GM10248 (cell line): ENCODE measurements around the gene MPST.

Experiments used
- CTCF ChIA-PET: fragments of 300-600 bp; sonication (Branson Sonifier 250); formaldehyde crosslinking; extraction: SDS; loops from one replicate; lab custom pipeline; 2021; ENCODE audit warnings: antibody characterized with exemption; lab: Yijun Ruan, JAX
- POLR2A ChIA-PET: fragments of 350-650 bp; sonication (Branson Sonifier 250); formaldehyde crosslinking; extraction: SDS; loops from one replicate; lab custom pipeline; 2020; ENCODE audit warnings: antibody characterized with exemption; lab: Yijun Ruan, JAX
- DNase-seq: peaks from one replicate; pipeline ENCODE4 v3.0.0; 2012; ENCODE audit errors: extremely low spot score
- TF ChIP-seq, protein P1 (sequence below): IDR thresholded peaks from 2 replicates; pipeline ENCODE4 v1.5.1; 2012; ENCODE audit warnings: mild to moderate bottlenecking, low read depth; ENCODE audit errors: extremely low read depth, missing control alignments, control extremely low read depth

MPST gene

GRCh38 chr22:37028692-37029674, 9.4 kb downstream of the MPST start:
- DNase-seq = no peak
- POLR2A ChIA-PET = no interaction called here
- CTCF ChIA-PET = interaction anchor here (1.0 to 4.7 kb wide), 8 partner anchors 8 to 173 kb away, joined by 3 to 37 read pairs (median 4); partner anchors contain the start of genes MPST and TST
- TF ChIP-seq, protein P1, sequence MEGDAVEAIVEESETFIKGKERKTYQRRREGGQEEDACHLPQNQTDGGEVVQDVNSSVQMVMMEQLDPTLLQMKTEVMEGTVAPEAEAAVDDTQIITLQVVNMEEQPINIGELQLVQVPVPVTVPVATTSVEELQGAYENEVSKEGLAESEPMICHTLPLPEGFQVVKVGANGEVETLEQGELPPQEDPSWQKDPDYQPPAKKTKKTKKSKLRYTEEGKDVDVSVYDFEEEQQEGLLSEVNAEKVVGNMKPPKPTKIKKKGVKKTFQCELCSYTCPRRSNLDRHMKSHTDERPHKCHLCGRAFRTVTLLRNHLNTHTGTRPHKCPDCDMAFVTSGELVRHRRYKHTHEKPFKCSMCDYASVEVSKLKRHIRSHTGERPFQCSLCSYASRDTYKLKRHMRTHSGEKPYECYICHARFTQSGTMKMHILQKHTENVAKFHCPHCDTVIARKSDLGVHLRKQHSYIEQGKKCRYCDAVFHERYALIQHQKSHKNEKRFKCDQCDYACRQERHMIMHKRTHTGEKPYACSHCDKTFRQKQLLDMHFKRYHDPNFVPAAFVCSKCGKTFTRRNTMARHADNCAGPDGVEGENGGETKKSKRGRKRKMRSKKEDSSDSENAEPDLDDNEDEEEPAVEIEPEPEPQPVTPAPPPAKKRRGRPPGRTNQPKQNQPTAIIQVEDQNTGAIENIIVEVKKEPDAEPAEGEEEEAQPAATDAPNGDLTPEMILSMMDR = no peak

DNA sequence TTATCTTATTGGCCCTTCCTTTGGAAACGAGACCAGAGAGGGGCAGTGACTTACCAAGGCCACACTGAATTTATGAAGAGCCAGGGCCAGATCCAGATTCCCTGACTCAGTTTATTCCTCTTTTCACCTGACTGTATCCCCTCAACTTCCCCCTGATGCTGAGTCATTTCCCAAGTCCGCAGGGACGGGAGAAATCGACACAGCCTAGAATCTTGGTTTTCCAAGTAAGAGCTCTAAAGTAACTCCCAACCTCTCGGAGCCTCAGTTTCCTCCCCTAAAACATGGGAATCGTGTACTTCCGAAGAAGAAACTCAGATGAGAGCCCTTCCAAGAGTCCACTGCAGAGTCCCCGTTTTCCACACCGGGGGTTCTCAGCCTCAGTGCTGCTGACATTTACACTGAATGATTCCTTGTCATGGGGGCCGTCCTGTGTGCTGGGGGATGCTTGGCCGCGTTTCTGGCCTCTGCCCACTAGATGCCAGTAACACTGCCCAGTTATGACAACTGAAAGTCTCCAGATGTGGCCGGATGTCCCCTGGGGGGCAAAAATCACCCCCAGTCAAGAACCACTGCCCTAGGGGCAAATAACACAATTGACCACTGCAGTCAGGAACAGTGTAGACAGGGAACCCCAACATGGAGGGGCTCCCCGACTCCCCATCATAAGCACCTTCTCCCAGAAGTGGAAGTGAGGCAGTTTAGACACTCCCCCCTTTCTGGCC, 11.2 kb downstream of the MPST start:
- TF ChIP-seq, protein P1 = no peak
- DNase-seq = no peak
- ChIA-PET CTCF (interaction anchor here (0.9 to 4.7 kb wide), 6 partner anchors 8 to 175 kb away, joined by 3 to 37 read pairs (median 5); partner anchors contain the start of genes MPST and TST), POLR2A (no interaction called here)

DNA sequence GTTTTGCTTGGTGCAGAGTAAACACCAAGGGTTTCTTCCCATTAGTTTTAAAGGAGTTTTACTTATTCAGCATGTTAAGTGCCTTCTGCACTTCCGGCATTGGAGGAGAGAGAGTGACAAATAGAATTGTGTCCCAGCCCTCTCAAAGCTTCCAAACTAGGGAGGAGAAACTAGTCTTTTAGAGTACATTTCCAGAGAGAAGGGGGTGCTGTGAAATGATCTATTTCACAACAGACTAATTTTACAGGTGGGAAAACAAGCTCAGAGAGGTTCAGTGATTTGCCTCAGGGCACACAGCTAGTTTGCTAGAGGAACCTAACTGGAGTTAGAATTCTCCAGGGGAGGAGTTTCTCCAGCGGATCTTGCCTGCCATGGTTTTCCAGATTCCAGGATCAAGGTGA, 12.6 kb downstream of the MPST start:
- CTCF ChIA-PET = interaction anchor here (0.8 to 4.7 kb wide), 5 partner anchors 11 to 250 kb away, joined by 3 to 37 read pairs (median 4); no protein-coding TSS in a partner anchor
- TF ChIP-seq, protein P1 = no peak
- POLR2A ChIA-PET = no interaction called here
- no peak for DNase-seq

GRCh38 chr22:37032535-37033460, 13.3 kb downstream of the MPST start:
- CTCF ChIA-PET = interaction anchor here (0.8 to 4.7 kb wide), 5 partner anchors 12 to 251 kb away, joined by 3 to 37 read pairs (median 4); no protein-coding TSS in a partner anchor
- TF ChIP-seq, protein P1 = no peak
- no peak for DNase-seq
- POLR2A ChIA-PET = no interaction called here

DNA sequence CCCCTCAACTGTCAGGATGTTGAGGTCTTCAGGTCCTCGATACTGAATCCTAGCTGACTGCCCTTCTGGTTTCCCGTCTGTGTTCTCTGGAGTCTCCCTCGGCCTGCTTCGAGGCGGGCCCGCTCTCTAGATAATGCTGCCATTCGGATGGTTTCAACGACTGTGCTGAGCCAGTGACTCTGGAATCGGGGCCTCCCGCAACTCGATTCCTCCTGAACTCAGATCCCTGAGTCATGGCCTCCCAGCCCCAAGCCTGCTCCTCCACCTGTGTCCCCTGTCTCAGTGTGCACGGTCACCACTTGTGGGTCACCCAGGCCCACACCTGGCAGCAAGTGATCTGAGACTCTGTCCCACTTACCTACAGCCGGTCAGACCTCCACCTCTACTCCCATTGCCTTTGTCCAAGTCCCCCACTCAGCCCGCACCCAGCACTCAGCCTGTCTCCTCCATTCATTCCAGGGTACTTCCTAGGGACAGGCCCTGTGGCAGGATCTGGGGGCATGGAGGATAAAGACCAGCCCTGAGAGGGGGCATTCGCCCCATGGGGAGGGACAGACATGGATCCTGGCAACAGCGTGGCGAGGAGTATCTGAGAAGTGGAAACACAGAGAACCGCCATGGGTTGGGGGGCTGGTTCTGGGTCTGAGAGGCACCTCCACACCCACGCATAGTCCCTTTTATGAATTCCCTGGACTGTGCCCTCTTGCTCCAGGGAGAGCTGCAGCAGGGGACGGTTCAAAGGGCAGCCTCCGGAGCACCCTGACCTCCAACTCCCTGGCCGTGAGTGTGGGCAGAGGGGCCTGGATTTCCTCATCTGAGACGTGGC, 14.3 kb downstream of the MPST start:
- POLR2A ChIA-PET = interaction anchor here (0.5 kb wide), 1 partner anchor 9 kb away, joined by 3 read pairs; no protein-coding TSS in a partner anchor

More for the DNA sequence above, 14.3 kb downstream of the MPST start:
- CTCF ChIA-PET = interaction anchor here (1.3 to 4.7 kb wide), 4 partner anchors 8 to 252 kb away, joined by 4 to 37 read pairs (median 9); no protein-coding TSS in a partner anchor
- no peak for DNase-seq
- TF ChIP-seq, protein P1 = no peak
